Tibial artery (tissue), 4 donors: ENCODE measurements around the gene TPMT.
A peak's percentile ranks its signal among the peaks of the same experiment; 100 is the strongest.

ENCODE experiments used
- DNase-seq, 2 donors: peaks; one replicate each; pipeline ENCODE4 v3.0.0-alpha.2; 2019
- H3K27ac ChIP-seq, 2 donors: fragments of 200-600 bp; sonication (generic) in 1 of 2; 1 replicate in 1 of 2; 2 replicates in 1 of 2; pipeline ENCODE4 v1.5.1; 2018 to 2019; ENCODE audit warnings: mild to moderate bottlenecking in 1 of 2
- H3K27me3 ChIP-seq, 2 donors: fragments of 200-600 bp; sonication (generic) in 1 of 2; one replicate each; pipeline versions ENCODE4 v1.5.1 to v1.6.0; 2016 to 2019
- H3K36me3 ChIP-seq, 3 donors: fragments of 200-600 bp; sonication (generic) in 2 of 3; one replicate each; pipeline ENCODE4 v1.5.1; 2016 to 2019; ENCODE audit warnings: mild to moderate bottlenecking in 2 of 3
- H3K4me1 ChIP-seq, 4 donors: fragments of 200-600 bp; sonication (generic) in 2 of 4; 1 replicate in 3 of 4; 2 replicates in 1 of 4; pipeline ENCODE4 v1.5.1; 2016 to 2019
- H3K4me3 ChIP-seq, 2 donors: fragments of 200-600 bp; sonication (generic) in 1 of 2; 1 replicate in 1 of 2; 2 replicates in 1 of 2; pipeline ENCODE4 v1.5.1; 2018 to 2019; ENCODE audit warnings: mild to moderate bottlenecking in 2 of 2
- H3K9me3 ChIP-seq, 3 donors: fragments of 200-600 bp; sonication (generic) in 1 of 3; one replicate each; pipeline ENCODE4 v1.5.1; 2016 to 2019
- CTCF ChIP-seq, 2 experiments: fragments of 200-600 bp in 1 of 2; fragments of 450-650 bp in 1 of 2; IDR thresholded peaks; one replicate each; pipeline ENCODE4 v1.5.1; 2017 to 2019; ENCODE audit warnings: antibody characterized with exemption in 2 of 2, mild to moderate bottlenecking in 1 of 2, moderate library complexity in 1 of 2
- intact Hi-C: fragments of 100-400 bp; cut with DNase I; formaldehyde crosslinking; loops from one replicate; pipeline ENCODE4 v1.15.0; 2023; ENCODE audit warnings: low total_unique reads

TPMT gene

DNA sequence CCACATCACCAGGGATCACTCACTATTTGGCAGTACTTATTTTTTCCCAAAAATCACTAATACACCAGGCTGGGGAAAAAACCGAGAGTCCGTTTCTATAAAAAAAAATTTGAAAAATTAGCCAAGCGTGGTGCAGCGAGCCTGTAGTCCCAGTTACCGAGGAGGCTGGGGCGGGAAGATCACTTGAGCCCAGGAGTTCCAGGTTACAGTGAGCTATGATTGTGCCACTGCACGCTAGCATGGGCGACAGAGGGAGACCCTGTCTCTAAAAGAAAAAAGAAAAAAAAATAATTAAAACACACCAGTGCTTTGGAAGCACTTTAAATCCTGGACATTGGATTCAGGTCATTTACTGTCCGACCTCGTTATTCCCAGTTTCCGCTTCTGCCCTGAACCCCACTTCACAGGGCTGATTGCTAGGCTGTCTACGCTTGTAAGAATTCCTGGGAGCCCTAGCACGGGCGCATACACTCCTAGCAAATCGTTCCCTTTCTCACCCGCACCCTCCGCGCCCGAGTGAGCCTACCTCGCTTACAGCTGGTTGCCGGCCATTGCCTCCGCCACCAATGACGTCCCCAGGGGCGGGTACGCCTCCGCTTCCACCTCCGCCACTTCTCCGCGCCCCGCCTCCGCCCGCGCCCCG lies at the start of gene TPMT:
Gene TPMT (minus strand): TSS at position 571 of the 643 bp plus-strand sequence. CDS start 5,950 bp downstream, outside the sequence.
- intact Hi-C loops: loop anchor here (10.0 kb wide), 2 partner anchors 110 to 450 kb away; partner anchors contain the start of genes DEK and NUP153
- no peaks in the 10 kb centered on the region for H3K9me3 ChIP-seq
- no peak for TF ChIP-seq CTCF (IDR thresholded peaks at IDR 0.05)
- peak within 1 kb of the TSS; percentile 90 to 99 for H3K4me3 ChIP-seq
- no peaks in the 10 kb centered on the region for H3K27me3 ChIP-seq
- peaks cover 0 to 18% (median 6%) of the 10 kb centered on the region in 4 donors for H3K4me1 ChIP-seq
- peak; percentile 38 to 70 for DNase-seq
- H3K27ac ChIP-seq: peak within 1 kb of the TSS; percentile 80 to 86
- peaks cover 0 to 2% (median 0%) of the 10 kb centered on the region in 3 donors for H3K36me3 ChIP-seq

GRCh38 chr6:18203786-18204185 lies 48.9 kb upstream of the TPMT start:
- no peak for DNase-seq
- H3K27ac ChIP-seq: no peak overlapping the region
- no peaks in the 10 kb centered on the region for H3K27me3 ChIP-seq
- TF ChIP-seq CTCF (IDR thresholded peaks at IDR 0.05): no peak
- no peaks in the 10 kb centered on the region for H3K9me3 ChIP-seq
- no peaks in the 10 kb centered on the region for H3K4me1 ChIP-seq
- H3K36me3 ChIP-seq: peaks cover 27 to 57% (median 27%) of the 10 kb centered on the region in 3 donors
- H3K4me3 ChIP-seq: no peak overlapping the region
- intact Hi-C loops: no loop called here

GRCh38 chr6:18192026-18192425 lies 37.1 kb upstream of the TPMT start:
- peaks cover 15 to 58% (median 24%) of the 10 kb centered on the region in 3 donors for H3K36me3 ChIP-seq
- intact Hi-C loops: no loop called here
- no peak for TF ChIP-seq CTCF (IDR thresholded peaks at IDR 0.05)
- H3K27me3 ChIP-seq: no peaks in the 10 kb centered on the region
- no peak overlapping the region for H3K4me3 ChIP-seq
- H3K27ac ChIP-seq: no peak overlapping the region
- H3K4me1 ChIP-seq: no peaks in the 10 kb centered on the region
- no peak for DNase-seq
- no peaks in the 10 kb centered on the region for H3K9me3 ChIP-seq

DNA sequence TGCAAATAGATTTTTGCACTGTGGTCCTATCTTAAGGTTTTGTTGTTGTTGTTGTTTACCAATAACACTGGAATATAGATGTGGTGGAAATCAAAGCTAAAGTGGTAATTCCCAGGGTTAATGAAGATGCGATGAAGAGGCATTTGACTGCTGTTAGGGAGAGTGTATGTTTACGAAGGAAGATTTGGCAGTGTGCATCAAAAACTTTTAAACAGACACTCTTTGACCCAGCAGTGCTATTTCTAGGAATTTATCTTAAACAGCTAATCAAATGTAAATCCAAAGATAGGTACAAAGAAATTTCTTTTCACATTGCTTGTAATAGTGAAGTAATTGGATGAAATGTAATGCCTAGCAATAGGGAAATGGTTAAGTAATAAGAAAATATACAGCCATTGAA lies 34.3 kb upstream of the TPMT start:
- no peak for DNase-seq
- Histone ChIP-seq H3K9me3 (no peaks in the 10 kb centered on the region), H3K36me3 (peaks cover 13 to 46% (median 22%) of the 10 kb centered on the region in 3 donors), H3K4me1 (no peaks in the 10 kb centered on the region), H3K4me3 (no peak overlapping the region), H3K27me3 (no peaks in the 10 kb centered on the region), H3K27ac (no peak overlapping the region)
- intact Hi-C loops: no loop called here
- TF ChIP-seq CTCF (IDR thresholded peaks at IDR 0.05): no peak

- Histone ChIP-seq H3K4me1 (peaks cover 0 to 4% (median 0%) of the 10 kb centered on the region in 4 donors), H3K36me3 (peaks cover 13 to 38% (median 22%) of the 10 kb centered on the region in 3 donors), H3K9me3 (no peaks in the 10 kb centered on the region), H3K27ac (no peak overlapping the region), H3K4me3 (no peak overlapping the region), H3K27me3 (no peaks in the 10 kb centered on the region)
- TF ChIP-seq CTCF (IDR thresholded peaks at IDR 0.05): no peak
- DNase-seq: no peak
- intact Hi-C loops: no loop called here
Observed at GRCh38 chr6:18187701-18188100, 32.8 kb upstream of the TPMT start.
